Inferior parietal cortex (tissue), 1 donor: ENCODE results near the gene SEC22C.

ENCODE experiments used
- DNase-seq: peaks from one replicate; pipeline ENCODE4 v3.0.0-alpha.2; 2016; ENCODE audit errors: extremely low spot score

Gene SEC22C

GRCh38 chr3:42535981-42536784, 45.6 kb downstream of the SEC22C start:
- peak; percentile 53 for DNase-seq

- peak; percentile 36 for DNase-seq
Measured at GRCh38 chr3:42533161-42533897, 48.4 kb downstream of the SEC22C start.

- DNase-seq, result no peak
Measured at GRCh38 chr3:42532229-42532628, 49.5 kb downstream of the SEC22C start.

- DNase-seq, result no peak
Measured at GRCh38 chr3:42531470-42531869, 50.3 kb downstream of the SEC22C start.

DNA sequence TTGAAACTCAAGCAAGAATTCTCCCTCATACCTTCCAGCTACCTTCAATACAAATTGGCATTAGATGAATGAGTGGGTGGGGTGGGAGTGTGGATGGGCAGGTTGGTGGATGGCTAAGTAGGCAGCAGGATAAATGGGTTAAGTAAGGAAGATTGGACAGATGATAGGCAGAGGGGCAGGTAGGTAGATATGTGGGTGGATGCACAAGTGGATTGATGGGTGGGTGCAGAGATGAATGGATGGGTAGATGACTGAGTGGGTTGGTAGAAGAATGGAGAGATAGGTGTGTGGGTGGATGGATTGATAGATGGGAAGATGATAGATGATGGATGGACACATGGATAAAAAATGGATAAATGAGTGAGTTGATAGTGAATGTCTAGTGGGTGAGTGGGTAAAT, 51.7 kb downstream of the SEC22C start:
- no peak for DNase-seq

- DNase-seq, result no peak
Measured at GRCh38 chr3:42529468-42529867, 52.3 kb downstream of the SEC22C start.

- no peak for DNase-seq
Measured at GRCh38 chr3:42527368-42527917, 54.3 kb downstream of the SEC22C start.

DNA sequence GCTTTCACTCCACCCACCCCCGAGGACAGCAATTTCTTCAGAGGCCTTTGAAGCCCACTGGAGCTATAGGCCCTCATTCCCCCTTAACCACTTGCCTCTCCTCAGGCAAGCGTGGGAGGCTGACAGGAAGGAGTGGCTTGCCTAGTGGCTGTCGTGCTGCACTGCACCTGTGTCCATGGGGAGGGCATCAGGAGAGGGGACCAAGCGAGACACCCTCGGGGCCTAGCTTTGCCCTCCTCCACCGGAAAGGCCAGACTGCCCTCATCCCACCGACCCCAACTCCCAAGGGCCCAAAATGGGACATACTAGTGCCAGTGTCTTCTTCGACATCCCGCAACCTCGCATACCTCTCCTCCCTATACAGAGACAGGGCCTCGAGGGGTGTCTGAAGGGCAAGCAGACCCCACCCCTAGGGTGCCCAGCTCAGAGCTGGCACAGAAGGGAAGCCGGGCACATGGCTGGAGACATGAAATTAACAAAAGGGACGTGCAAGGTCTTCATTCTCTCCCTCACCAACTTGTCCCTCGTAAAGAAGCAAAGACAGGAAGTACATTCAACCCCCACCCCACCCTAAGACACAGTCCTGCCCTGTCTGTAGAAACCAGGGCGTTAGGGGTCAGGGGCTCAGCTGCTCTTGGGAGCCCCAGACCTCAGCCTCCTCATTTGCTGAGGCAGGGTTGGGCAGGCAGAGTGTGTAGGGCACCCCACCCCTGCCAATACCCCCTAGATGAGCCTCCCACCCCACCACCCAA, 55.0 kb downstream of the SEC22C start:
- no peak for DNase-seq

GRCh38 chr3:42525736-42526345, 55.9 kb downstream of the SEC22C start:
- no peak for DNase-seq

DNA sequence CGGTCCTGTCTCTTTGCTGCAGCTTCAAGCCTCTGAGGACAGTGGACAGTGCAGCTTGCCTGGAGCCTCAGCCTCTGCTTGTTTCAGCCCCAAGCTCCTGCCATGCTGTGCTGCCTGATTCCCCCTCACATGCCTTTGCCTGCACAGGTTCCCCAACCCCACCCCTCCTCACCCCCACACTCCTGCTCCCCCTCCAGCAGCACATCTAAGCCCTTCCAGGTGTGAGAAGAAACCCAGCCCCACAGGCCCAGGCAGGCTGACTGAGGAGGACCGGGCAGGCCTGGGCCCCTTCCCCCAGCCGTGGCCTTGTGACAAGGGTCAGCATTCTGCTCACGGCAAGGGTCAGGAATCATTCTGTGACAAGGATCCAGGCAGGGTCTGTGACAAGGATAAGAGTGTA, 56.6 kb downstream of the SEC22C start:
- DNase-seq, result no peak

DNA sequence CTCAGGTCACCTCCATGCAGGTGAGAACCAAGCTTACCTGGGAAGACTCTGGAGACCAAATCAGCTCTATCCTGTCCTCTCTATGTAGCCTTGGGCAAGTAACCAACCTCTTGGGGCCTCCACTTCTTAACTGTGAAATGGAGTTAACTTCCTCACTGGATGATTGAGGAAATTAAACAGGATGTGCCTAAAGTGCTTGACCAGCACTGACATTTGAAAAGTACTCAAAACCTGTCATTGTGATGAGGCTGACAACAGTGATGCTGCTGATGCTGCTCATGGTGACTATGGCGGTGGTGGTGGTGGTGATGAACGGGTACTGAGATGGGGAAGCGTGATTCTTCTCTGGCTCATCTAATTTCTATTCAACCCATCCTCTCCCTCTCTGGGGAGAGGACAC, 57.0 kb downstream of the SEC22C start:
- DNase-seq, result no peak

DNA sequence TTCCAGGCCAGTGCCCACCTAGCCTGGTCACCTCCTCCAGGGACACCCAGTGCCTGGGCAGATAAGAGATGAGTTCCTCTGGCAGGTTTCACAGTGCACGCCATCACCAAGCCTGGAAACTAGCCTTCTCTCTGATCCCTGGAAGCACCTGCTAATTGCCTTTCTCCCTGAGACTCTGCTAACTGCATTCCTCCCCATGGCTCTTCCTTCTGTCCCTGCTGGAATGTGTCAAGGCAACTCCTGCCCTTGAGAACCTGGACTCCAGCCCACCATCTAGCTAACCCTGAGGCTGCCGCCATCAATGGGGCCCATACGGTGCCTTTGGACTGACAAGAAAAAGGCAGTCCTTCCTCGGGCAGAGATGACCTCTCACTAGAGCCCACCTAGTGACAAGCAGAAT, 60.9 kb downstream of the SEC22C start:
- no peak for DNase-seq

GRCh38 chr3:42520336-42520735, 61.4 kb downstream of the SEC22C start:
- DNase-seq, result no peak

DNA sequence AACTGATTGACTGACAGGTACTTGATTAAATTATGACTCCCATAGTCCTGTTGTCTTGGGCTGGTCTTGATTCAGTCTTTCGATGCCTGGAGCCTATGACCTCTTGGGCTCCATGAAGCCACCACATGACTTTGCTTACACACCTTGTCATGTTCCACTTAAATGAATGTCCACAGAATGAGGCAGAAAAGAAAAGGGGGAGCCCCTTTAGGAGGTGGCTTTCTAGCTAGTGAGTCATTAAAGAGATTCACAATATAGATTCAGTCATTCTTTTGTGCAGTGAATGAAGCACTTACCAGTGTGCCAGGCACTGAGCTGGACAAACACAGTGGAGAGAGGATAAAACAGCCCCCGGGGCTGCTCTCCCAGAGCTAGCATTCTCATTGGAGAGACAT, 62.2 kb downstream of the SEC22C start:
- DNase-seq, result no peak

DNA sequence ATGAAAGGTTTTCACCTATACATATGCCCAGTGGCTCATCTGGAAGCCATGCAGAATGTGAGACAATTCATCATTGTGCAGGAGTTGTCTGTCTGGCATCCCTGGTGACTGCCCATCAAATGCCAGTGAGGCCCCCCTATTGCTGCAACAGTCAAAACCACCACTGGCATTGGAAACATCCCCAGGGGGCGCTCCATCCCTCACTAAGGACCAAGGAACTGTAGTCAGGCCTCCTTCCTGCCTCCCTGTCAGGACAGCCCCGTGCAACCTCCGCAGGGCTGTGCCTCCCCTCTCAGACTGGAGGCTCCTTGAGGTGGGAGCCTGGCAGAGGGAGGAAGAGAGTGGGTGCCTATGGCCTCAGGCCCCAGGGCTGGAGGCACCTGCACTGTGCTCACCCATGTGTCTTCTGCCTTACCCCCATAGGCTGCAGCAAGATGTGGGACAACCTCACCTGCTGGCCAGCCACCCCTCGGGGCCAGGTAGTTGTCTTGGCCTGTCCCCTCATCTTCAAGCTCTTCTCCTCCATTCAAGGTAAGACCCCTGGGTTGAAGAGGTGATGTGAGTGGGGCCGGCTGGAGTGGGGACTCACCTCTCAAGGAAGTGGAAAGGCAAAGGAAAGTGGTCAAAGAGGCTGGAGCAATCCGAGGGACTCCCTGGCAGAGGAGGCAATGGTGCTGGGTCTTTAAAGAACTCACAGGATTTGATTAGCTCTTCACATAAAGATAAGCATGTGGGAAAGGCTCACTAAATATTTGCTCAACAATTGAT, 62.8 kb downstream of the SEC22C start:
- no peak for DNase-seq

- DNase-seq, result no peak
Measured at GRCh38 chr3:42517117-42517516, 64.7 kb downstream of the SEC22C start.

DNA sequence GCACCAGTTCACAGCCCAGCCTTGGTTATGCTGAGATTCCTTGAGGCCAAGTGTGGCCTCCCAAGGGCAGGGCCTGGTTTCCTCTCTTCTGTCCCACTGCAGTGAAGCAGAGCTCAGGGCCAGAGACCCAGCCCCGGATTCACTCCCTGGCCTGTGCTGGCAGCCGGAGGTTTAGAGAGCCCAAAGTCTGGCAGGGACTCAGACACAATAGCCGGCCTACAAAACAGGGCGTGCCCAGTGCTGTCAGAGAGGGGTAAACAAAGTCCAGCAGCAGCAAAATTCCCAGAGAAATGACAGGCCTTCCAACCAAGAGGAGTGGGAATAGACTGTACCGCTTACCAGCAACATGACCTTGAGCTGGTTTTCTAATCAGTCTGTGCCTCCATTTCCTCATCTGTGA, 65.3 kb downstream of the SEC22C start:
- no peak for DNase-seq

DNA sequence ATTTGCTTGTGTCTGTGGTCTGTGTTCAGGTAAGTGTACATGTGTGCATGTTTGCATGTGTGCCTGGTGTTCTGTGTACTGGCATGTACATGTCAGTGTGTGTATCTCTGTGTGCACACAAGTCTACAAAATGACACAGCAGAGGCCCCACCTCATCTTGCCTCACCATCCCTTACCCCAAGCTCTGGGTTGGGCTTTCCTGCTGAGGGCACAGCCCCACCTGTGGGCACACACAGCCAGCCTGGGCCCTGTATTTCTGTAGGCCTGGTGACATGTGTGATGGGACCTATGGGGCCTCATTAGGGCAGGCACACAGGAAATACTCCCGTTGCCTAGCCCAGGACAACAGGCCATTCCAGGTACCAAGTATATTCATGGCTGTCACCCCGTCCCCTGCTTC, 65.8 kb downstream of the SEC22C start:
- no peak for DNase-seq

DNA sequence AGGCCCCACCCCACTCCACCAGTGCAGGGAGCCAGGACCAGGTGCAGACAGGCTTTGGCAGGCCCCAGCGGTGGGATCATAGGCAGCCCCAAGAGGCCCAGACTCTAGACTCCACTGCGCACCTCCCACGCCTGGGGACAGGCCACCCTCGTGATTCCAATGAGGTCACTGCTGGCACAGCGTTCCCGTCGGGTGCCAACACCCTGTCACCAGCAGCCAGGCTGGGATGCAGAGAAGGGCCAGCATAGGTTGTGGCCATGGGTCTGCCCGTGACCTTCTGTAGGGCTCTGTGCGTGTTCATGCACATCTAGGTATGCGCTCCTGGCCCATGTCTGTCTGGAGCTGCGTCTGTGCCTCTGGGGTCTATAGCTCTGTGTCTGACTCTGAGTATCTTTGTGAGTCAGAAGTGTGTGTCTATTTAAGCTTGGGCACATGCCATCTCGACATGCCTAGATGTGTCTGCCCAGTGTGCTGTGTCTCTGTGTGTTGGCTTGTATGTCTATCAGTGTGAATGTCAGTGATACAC, 66.3 kb downstream of the SEC22C start:
- no peak for DNase-seq

DNA sequence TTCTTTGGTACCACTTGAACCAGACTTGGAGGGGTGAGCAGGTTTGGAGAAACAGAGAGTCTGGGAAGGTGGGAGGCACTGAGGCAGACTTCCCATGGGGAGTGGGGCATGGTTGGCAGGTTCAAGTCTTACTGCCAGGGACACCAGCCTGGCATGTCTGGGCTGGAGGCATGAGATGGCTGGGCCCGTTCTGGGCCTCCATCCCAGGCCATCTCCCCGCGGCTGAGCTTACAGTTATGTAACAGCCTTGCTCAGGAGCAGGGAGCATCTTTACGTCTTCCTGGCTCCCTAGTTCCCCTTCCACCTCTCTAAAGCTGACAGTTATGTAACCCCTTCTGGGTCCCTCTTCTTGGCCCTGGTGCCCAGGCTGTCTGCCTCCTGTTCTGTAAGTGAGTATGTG, 66.9 kb downstream of the SEC22C start:
- no peak for DNase-seq

- no peak for DNase-seq
Measured at GRCh38 chr3:42513521-42513920, 68.2 kb downstream of the SEC22C start.
